SK-N-MC (cell line): Measurements from ENCODE around the gene HLA-DQA1.

Experiments
- DNase-seq: peaks from one replicate; pipeline ENCODE4 v3.0.0-alpha.2; 2011; ENCODE audit warnings: low read depth, low spot score
- H3K27ac ChIP-seq: fragments of 200-600 bp; sonication (generic); 2 replicates; pipeline ENCODE4 v1.5.1; 2016; ENCODE audit warnings: mixed run types
- H3K36me3 ChIP-seq: fragments of 200-600 bp; sonication (generic); 2 replicates; pipeline ENCODE4 v1.6.1; 2017; ENCODE audit warnings: antibody characterized with exemption, low read length, mixed read lengths; ENCODE audit not compliant: insufficient read depth
- H3K4me3 ChIP-seq: fragments of 200-600 bp; sonication (generic); 2 replicates; pipeline ENCODE4 v1.5.1; 2016
- H3K9ac ChIP-seq: fragments of 200-600 bp; sonication (generic); 2 replicates; pipeline ENCODE4 v1.8.0; 2017; ENCODE audit warnings: mixed run types, mixed read lengths; ENCODE audit not compliant: insufficient read length
- H3K9me3 ChIP-seq: fragments of 200-600 bp; sonication (generic); 2 replicates; pipeline ENCODE4 v1.6.1; 2017; ENCODE audit warnings: low read depth, mild to moderate bottlenecking, antibody characterized with exemption, low read length, moderate library complexity, mixed read lengths
- EZH2 ChIP-seq: fragments of 200-600 bp; sonication (generic); IDR thresholded peaks from one replicate; pipeline ENCODE4 v1.6.1; 2017; ENCODE audit warnings: antibody characterized with exemption
- FOXP2 ChIP-seq: optimal IDR thresholded peaks from 2 replicates; pipeline ENCODE3; 2011; ENCODE audit warnings: mild to moderate bottlenecking, moderate library complexity; ENCODE audit not compliant: insufficient read depth; ENCODE audit errors: extremely low read length, control extremely low read depth
- POLR2AphosphoS5 ChIP-seq: IDR thresholded peaks from 2 replicates; pipeline ENCODE4 v1.6.1; 2012; ENCODE audit warnings: mild to moderate bottlenecking, low read depth, low read length, borderline replicate concordance

The HLA-DQA1 gene

DNA sequence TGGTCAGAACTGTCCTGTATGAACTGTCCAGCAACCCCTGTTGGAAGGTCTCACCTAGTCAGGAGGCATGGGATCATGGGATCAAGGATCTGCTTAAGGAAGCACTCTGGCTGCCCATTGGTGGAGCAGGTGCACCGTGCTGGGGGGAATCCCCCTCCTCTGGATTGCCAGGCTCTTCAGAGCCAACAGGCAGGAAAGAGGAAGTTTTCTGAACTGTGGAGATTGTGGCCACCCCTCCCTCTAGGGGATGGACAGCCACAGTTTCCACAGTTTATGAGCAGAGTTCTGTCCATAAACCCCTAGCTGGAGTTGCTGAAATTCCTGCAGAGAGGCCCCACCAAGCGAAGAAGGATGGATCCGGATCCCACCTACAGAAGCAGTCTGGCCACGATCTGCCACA, 42.3 kb downstream of the HLA-DQA1 start:
- no peak for DNase-seq
- no peak overlapping the region for H3K27ac ChIP-seq
- H3K4me3 ChIP-seq = no peak overlapping the region
- no peaks in the 10 kb centered on the region for H3K9me3 ChIP-seq
- TF ChIP-seq EZH2 = no peak
- TF ChIP-seq FOXP2 = no peak
- TF ChIP-seq POLR2AphosphoS5 = no peak
- no peak overlapping the region for H3K9ac ChIP-seq
- no peaks in the 10 kb centered on the region for H3K36me3 ChIP-seq

DNA sequence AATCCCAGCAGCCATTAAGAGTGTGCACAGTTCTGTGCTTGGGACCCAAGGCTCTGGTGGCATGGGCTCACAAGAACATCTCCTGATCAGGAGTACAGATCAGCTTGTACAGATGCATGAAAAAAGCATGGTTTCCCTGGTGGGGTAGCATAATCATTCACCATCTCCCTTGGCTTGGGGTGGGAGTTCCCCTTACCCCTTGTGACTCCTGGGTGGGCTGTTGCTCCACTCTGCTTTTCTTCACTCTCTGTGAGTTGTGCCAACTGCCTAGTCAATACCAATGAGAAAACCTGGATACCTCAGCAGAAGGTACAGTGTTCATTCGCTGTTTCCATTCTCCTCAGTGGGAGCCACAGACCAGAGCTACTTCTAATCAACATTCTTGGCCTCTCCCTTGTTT, 42.8 kb downstream of the HLA-DQA1 start:
- TF ChIP-seq EZH2 (no peak), FOXP2 (no peak), POLR2AphosphoS5 (no peak)
- no peak overlapping the region for H3K9ac ChIP-seq
- H3K4me3 ChIP-seq = no peak overlapping the region
- no peaks in the 10 kb centered on the region for H3K36me3 ChIP-seq
- DNase-seq = no peak
- H3K9me3 ChIP-seq = no peaks in the 10 kb centered on the region
- no peak overlapping the region for H3K27ac ChIP-seq

DNA sequence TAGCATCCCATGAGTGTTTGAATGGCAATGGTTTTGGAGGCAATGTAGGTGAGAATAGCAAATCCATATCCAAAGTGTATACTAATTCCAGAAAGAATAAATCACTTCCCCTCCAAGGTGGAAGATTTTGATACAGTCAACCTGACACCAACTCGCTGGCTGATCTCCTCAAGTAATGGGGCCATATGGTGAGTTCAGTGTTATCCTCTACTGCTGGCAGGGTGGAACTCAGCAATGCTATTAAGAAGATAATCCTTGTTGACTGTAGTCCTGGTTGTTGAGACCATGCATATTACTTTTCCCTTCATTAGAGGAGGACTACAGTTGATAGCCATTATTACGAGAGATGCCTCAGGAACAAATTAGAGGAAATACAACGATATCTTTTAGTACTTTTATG, 47.0 kb downstream of the HLA-DQA1 start:
- H3K27ac ChIP-seq = no peak overlapping the region
- DNase-seq = no peak
- H3K9ac ChIP-seq = no peak overlapping the region
- no peaks in the 10 kb centered on the region for H3K36me3 ChIP-seq
- TF ChIP-seq POLR2AphosphoS5 (no peak), FOXP2 (no peak), EZH2 (no peak)
- H3K4me3 ChIP-seq = no peak overlapping the region
- no peaks in the 10 kb centered on the region for H3K9me3 ChIP-seq

DNA sequence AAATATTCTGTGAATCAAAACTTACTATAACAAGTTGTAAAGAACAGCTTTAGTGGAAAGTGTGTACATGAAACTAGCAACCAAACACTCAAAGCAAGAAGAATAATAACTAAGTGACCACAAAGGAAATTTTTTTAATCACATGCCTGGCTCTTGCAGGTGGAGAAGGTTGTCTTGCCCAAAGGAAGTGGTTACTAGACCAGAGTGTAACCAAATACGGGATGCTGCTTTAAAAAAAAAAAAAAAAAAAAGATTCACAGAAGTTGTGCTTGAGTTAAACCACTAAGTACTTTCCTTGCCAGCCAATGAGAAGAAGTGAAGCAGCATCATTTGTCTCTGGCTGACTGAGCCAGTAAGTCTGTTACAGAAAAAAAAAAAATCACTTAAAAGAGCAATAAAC, 48.4 kb downstream of the HLA-DQA1 start:
- no peak overlapping the region for H3K9ac ChIP-seq
- no peak overlapping the region for H3K4me3 ChIP-seq
- no peak for TF ChIP-seq POLR2AphosphoS5
- no peak for TF ChIP-seq EZH2
- TF ChIP-seq FOXP2 = no peak
- H3K27ac ChIP-seq = no peak overlapping the region
- no peak for DNase-seq
- no peaks in the 10 kb centered on the region for H3K9me3 ChIP-seq
- H3K36me3 ChIP-seq = no peaks in the 10 kb centered on the region

DNA sequence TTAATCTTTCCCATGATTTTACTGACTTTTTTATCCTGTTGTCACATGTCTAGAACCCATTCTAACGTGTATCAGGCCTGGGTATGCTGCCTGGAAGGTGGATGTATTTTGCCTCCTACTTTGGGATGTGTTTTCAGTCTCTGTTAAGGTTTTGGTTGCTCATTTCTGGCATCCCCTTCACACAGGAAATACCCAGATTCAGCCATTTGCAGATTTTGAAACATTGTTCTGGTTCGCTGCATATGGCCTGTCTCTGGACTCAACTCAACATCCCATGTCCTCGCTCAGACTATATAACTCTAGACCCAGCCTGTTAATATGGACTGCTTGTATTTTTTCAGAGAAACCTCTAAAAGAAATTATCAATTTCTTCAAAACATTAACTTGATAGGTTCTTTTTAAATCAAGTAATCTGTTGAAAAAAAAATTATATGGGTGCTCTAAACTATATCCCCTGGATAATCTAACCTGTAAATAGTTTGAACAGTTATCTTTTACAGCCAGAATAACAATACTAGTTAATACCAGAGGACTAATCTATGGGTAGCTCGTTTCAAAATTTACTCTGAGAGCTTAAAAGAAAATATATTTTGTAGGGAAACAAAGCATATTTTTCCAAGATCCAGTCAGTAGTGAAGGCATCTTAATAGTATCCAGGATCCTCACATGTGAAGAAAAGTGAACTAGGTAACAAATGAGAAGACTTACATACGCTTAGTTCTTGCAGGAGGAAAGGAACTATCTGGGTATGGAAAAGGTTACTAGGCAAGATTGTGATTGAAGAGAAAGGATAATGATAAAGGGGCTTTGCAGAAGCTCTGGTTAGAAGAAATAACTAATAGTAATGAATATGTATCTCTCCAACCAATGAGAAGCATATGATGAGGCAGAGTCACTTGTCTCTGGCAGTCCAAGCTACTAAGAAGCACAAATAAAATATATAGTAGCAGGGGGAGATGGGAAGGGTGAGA, 52.6 kb downstream of the HLA-DQA1 start:
- H3K9me3 ChIP-seq = no peaks in the 10 kb centered on the region
- H3K36me3 ChIP-seq = no peaks in the 10 kb centered on the region
- DNase-seq = no peak
- no peak overlapping the region for H3K4me3 ChIP-seq
- H3K27ac ChIP-seq = no peak overlapping the region
- no peak overlapping the region for H3K9ac ChIP-seq
- TF ChIP-seq POLR2AphosphoS5 = no peak
- no peak for TF ChIP-seq FOXP2
- TF ChIP-seq EZH2 = no peak

DNA sequence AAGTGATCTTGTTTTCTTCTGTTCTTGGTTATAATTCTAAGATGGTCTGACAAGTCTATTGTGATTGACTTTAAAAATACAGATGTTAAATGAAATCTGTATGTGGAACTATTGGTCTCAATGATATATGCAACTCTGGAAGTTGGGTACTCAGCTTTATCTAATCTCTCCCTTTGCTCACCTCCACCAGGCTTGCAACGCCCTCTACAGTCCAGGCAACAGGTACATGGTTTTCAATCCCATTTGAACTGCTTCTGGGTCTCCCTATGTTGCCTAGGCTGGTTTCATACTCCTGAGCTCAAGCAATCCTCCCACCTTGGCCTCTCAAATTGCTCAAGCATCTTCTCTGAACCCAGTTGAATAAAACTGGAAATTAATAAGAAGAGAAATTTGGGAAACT, 54.8 kb downstream of the HLA-DQA1 start:
- no peak for DNase-seq
- Histone ChIP-seq H3K36me3 (no peaks in the 10 kb centered on the region), H3K9me3 (no peaks in the 10 kb centered on the region), H3K4me3 (no peak overlapping the region), H3K27ac (no peak overlapping the region), H3K9ac (no peak overlapping the region)
- TF ChIP-seq FOXP2 = no peak
- TF ChIP-seq EZH2 = no peak
- TF ChIP-seq POLR2AphosphoS5 = no peak
